Measurements from ENCODE around the gene KLHDC4.

The KLHDC4 gene

DNA sequence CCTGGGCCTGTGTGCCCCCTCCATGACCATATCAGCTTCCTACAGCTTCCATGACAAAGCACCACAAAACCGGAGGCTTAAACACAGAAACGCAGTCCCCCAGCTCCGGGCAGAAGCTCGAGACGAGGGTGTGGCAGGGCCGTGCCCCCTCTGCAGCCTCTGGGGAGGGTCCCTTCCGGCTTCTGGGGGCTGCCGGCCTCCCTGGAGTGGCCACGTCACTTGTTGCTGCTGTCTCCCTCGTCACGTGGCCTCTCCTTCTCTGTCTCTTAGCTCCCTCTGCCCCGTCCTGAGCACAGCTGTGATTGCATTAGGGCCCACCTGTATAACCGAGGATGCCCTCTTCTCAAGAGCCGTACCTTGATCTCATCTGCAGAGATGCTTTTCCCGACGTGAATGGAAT lies 98.9 kb downstream of the KLHDC4 start:
- H3K4me3 ChIP-seq (ENCODE audit: low read depth, low read length) = no peak overlapping the region
- no peak for TF ChIP-seq CTCF (IDR thresholded peaks at IDR 0.05; ENCODE audit: insufficient read depth, low read depth, low read length, missing control alignments)
- DNase-seq (ENCODE audit: low read depth) = no peak

DNA sequence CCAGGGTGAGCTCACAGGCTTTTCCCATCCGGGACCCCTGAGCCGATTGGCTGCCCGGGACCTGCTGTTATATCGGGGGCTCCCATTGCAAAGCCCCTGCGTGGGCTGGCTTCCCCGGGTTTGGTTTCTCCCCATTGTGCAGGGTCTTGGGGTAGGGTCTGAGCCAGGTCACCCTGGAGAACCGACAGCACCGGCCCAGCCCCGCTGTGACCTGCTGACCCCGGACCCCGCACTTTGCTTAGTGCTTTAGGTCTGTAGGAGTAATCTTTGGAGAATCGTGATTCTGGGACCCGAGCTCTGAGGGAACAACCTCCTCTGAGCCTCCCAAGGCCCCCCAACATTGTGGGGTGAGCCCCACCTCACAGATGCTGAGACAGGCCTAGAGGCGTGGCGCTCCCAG lies 100.6 kb downstream of the KLHDC4 start:
- no peak for DNase-seq (ENCODE audit: low read depth)
- TF ChIP-seq CTCF (IDR thresholded peaks at IDR 0.05; ENCODE audit: insufficient read depth, low read depth, low read length, missing control alignments) = no peak
- H3K4me3 ChIP-seq (ENCODE audit: low read depth, low read length) = no peak overlapping the region

DNA sequence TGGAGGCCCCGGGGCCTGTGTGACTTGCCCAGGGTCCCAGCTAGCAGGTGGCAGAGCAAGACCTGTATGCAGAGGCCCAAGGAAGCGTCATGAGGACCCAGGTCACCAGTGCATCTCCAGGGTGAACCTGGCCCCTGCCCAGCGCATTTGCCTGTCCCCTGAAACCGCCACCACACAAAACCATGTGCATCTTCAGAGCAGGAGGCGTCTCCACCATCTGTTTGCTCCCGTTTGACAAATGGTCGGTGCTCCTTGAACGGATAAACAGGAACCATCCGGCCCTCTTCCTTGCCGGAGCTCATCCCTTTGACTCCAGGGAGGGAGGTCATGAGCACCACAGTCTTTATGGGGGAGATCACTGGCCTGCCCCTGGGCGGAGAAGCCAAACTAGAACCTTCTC lies 101.0 kb downstream of the KLHDC4 start:
- H3K4me3 ChIP-seq (ENCODE audit: low read depth, low read length) = no peak overlapping the region
- TF ChIP-seq CTCF (IDR thresholded peaks at IDR 0.05; ENCODE audit: insufficient read depth, low read depth, low read length, missing control alignments) = no peak
- DNase-seq (ENCODE audit: low read depth) = no peak

GRCh38 chr16:87662254-87663204 lies 103.3 kb downstream of the KLHDC4 start:
- DNase-seq (ENCODE audit: low read depth) = no peak
- TF ChIP-seq CTCF (IDR thresholded peaks at IDR 0.05; ENCODE audit: insufficient read depth, low read depth, low read length, missing control alignments) = no peak
- no peak overlapping the region for H3K4me3 ChIP-seq (ENCODE audit: low read depth, low read length)

GRCh38 chr16:87661561-87661960 lies 104.2 kb downstream of the KLHDC4 start:
- peak; percentile 28 for DNase-seq (ENCODE audit: low read depth)
- TF ChIP-seq CTCF (IDR thresholded peaks at IDR 0.05; ENCODE audit: insufficient read depth, low read depth, low read length, missing control alignments) = no peak
- no peak overlapping the region for H3K4me3 ChIP-seq (ENCODE audit: low read depth, low read length)

DNA sequence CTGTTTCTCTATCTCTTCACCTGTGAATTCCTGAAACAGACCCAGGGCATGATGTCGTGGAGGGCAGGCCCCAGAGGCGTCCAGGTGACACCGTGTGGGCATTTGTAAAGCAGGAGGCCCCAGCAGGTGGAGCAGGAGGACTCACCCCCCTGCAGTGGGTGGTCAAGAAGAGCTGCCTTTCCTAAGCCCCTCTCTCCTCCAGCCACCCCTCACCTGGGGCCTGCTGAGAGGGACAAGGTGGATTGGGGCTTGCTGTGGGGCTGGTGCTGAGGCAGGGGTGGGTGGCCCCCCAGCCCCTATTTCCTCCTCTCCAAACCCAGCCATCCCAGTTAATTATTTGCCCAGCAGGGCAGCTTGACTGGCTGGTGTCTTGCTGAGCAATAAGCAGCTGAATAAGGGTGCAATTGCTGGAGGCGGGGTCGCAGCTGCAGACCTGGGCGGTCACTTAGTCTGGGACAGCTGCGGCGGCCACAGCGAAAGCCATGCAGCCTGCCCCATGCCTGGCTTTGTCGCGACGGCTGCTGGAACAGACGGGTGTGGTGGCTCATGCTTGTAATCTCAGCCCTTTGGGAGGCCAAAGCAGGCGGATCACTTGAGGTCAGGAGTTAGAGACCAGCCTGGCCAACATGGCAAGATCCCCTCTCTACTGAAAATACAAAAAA lies 107.1 kb downstream of the KLHDC4 start:
- no peak overlapping the region for H3K4me3 ChIP-seq (ENCODE audit: low read depth, low read length)
- TF ChIP-seq CTCF (IDR thresholded peaks at IDR 0.05; ENCODE audit: insufficient read depth, low read depth, low read length, missing control alignments) = no peak
- no peak for DNase-seq (ENCODE audit: low read depth)

All from GM12865 (cell line).